Iris pigment epithelial cell (primary cell): Measurements from ENCODE around the gene GPX4.

ENCODE experiments used
- DNase-seq: peaks from one replicate; pipeline ENCODE4 v3.0.0-alpha.2; 2011; ENCODE audit warnings: low read depth

The GPX4 gene

DNA sequence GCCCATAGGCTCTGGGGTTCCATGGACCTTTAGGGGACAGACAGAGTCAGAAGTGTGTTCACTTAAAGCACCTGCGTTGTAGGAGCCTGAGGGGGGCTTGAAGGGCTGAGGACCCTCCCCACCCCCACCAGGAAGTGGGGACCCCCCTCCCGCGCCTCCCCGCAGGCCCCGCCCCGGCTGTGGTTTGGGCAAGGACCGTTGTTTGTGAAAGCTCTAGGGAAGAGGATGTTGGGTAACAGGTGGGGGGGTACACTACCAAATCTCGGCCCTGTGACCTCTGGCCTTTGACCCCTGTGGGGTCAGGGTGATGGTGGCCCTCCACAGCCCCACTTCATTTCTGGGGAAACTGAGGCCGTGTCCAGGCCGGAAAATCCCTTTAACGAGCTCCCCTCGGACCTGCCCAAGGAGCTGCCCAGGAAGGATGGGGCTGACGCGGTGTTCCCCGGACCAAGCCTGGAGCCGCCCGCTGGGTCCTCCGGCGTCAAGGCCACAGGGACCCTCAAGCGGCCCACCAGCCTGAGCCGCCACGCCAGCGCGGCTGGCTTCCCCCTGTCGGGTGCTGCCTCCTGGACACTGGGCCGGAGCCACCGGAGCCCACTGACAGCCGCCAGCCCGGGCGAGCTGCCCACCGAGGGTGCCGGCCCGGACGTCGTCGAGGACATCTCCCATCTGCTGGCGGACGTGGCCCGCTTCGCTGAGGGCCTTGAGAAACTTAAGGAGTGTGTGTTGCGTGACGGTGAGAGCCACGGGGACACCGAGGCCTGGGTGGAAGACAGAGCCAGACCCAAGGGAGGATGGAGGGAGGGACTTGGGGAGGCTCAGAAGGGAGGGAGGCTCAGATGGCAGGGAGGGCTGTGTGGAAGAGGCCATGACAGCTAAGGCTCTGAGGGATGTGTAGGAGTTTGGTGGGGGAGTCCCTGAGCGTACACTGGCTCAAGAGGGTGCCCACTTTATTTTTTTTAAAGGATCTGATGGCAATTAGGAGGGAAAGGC, 35.5 kb upstream of the GPX4 start:
- DNase-seq = no peak

DNA sequence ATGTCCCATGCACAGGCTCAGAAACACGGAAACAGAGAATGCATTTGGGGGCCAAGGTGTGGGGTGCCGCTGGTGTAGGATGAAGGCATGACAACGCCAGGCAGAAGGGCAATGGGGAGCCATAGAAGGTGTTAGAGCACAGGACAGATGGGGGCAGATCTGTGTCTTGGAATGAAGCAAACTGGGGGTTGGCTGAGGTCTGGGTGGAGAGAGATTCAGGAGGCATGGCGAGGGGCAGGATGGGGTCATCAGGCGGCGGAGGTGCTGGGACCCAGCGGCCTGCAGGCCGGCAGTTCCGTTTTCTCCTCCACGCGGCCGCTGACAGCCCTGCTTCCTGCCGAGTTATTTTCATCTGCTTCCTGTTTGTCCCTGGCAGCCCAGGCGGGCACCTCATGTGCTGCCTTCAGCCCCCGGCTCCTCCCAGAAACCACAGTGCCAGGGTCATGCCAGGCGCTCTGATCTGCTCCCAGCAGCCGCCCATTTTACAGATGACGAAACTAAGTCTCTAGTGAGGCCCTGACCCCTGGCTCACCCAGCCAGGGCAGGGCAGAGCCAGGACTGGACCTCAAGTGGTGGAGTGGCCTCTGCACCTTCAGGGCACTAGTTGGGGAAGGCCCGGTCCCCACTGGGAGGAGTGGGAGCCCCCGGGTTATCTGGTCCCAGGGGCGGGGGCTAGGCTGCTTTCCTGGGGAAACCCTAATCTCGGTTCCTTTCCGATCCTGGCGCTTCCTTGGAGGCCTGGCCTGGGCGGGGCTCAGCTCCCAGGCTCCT, 34.6 kb upstream of the GPX4 start:
- no peak for DNase-seq

DNA sequence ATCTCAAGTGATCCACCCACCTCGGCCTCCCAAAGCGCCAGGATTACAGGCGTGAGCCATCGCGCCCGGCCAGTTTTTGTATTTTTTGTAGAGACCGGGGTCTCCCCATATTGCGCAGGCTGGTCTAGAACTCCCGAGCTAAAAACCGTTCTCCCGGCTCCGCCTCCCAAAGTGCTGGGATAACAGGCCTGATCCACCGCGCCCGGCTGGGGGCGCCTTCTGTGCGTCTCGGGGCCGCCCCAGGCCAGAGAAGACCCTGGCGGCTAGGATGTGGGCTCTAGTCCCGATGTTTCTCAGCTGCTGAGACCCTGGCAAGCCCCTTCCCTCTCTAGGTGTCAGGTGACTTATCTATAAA, 33.2 kb upstream of the GPX4 start:
- no peak for DNase-seq

GRCh38 chr19:1070931-1071791, 32.6 kb upstream of the GPX4 start:
- DNase-seq = no peak

DNA sequence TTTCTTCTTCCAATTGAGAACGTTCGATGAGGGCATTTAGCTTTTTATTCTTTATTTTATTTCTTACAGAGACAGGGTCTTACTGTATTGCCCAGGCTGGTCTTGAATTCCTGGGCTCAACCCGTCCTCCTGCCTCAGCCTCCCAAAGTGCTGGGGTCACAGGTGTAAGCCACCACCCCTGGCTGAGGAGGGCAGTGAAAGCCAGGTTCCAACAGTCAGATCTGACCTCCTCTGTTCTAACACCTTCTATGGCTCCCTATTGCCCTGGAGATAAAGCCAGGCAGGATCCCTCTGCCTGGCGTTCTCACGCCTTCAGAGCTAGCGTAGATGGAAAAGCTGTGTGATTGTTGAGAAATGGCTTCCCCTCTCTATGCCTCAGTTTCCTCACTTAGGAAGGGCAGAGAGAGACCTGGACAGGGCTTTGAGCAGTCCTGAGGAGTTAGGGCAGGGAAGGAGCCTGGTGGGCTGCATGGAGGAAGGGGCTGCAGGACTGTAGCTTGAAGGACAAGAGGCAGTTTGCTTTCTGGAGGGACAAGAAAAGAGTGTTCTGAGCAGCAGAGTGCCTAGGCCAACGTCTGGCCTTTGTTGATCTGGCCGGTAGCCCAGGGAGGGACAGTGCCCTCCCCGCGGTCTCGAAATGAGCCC, 31.3 kb upstream of the GPX4 start:
- no peak for DNase-seq

DNA sequence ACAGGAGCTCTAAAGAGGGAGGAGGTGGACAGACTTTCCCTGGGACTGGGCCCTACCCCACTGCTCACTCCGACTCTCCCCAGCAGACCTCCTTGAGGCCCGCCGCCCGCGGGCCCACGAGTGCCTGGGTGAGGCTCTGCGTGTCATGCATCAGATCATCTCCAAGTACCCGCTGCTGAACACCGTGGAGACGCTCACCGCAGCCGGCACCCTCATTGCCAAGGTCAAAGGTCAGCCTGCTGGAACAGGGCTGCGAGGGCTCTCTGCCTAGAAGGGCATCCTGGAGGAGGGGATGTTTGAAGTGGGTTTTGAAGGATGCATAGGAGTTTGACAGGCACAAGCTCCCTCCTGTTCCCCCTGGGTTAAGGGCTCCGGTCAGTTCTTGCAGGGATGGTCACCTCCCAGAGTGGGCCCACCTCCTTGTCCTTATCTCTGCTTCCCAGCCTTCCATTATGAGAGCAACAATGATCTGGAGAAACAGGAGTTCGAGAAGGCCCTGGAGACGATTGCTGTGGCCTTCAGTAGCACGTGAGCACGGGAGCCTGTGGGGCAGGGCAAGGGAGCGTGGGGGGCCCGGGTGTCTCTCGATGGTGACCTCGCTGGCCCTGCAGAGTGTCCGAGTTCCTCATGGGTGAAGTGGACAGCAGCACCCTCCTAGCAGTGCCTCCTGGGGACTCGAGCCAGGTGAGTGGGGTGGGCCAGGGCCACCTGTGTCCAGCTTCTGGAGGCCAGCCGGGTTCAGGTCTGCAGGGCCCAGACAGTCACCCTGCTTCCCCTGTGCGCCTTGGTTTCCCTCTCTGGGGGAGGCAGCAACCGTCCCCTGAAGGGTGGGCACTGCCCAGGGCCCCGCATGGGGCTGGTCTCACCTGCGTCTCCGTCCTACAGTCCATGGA, 30.5 kb upstream of the GPX4 start:
- DNase-seq = no peak

DNA sequence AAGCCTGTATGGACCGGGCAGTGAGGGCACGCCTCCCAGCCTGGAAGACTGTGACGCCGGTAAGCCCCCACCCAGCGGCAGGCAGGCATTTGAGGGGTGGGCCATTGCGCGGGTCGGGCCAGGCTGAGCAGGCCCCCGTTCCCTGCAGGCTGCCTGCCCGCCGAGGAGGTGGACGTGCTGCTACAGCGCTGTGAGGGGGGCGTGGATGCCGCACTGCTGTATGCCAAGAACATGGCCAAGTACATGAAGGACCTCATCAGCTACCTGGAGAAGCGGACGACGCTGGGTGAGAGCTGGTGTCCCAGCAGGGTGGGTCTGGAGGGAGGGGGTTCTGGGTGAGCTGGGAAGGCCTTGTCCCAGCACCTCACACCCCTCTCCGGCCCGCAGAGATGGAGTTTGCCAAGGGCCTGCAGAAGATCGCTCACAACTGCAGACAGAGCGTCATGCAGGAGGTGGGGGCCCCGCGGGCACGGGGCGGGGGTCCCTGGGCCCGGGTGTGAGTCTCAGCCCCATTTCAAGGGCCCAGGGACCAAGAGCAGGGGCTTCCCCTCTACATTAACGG, 29.8 kb upstream of the GPX4 start:
- no peak for DNase-seq

DNA sequence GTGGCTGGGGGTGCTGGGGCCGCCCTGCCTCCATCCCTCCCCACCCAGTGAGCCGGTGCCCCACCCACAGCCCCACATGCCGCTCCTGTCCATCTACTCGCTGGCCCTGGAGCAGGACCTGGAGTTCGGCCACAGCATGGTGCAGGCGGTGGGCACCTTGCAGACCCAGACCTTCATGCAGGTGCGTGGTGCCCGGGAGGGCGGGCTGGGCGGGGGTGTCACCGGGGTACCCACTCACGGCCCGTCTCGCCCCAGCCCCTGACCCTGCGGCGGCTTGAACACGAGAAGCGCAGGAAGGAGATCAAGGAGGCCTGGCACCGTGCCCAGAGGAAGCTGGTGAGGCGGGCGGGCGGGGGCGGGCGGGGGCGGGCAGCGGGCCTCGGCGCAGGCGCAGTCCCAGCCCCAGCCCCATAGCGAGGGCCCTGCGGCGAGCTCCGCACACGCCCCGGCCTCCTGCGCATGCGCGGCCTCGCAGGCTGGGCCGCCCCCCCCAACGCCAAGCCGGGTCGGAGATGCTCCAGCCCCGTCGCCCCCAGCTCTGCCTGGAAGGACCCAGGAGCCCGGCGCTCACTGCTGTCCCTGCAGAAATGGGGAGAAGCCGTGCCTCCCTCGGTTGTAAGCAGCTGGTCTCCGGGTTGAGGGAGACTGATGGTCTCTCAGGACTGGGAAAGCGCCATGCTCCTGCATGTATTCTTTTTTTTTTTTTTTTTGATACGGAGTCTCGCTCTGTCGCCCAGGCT, 29.1 kb upstream of the GPX4 start:
- DNase-seq = no peak

DNA sequence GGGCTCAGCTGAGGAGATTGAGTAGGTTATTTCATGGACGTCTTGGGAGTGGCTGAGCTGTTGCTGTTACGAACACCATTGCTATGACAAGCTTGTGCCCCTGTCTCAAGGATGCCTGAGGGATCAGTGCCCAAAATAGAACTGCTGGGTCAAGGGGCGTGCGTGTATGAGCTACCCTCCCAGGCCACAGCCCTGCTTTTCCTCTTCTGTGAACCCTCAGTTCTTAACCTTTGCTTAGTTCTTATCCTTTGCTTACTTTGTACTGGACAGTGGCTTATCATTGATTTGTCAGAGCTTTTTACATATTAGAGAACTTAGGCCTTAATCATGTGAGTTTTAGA, 27.8 kb upstream of the GPX4 start:
- DNase-seq = no peak

GRCh38 chr19:1076951-1077350, 26.8 kb upstream of the GPX4 start:
- no peak for DNase-seq

DNA sequence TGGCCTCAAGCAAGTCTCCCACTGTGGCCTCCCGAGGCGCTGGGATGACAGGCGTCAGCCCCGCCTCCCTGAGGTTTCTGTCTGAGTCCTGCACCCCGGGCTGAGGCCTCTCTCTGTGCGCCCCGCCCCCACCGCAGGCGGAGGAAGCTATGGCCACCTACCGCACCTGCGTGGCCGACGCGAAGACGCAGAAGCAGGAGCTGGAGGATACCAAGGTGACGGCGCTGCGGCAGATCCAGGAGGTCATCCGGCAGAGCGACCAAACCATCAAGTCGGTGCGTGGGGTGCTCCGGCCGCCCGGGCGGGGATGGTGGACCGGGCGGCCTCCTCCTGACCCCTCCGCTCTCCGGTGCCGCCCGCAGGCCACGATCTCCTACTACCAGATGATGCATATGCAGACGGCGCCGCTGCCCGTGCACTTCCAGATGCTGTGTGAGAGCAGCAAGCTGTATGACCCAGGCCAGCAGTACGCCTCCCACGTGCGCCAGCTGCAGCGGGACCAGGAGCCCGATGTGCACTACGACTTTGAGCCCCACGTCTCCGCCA, 24.2 kb upstream of the GPX4 start:
- no peak for DNase-seq

GRCh38 chr19:1080360-1081161, 23.2 kb upstream of the GPX4 start:
- no peak for DNase-seq

DNA sequence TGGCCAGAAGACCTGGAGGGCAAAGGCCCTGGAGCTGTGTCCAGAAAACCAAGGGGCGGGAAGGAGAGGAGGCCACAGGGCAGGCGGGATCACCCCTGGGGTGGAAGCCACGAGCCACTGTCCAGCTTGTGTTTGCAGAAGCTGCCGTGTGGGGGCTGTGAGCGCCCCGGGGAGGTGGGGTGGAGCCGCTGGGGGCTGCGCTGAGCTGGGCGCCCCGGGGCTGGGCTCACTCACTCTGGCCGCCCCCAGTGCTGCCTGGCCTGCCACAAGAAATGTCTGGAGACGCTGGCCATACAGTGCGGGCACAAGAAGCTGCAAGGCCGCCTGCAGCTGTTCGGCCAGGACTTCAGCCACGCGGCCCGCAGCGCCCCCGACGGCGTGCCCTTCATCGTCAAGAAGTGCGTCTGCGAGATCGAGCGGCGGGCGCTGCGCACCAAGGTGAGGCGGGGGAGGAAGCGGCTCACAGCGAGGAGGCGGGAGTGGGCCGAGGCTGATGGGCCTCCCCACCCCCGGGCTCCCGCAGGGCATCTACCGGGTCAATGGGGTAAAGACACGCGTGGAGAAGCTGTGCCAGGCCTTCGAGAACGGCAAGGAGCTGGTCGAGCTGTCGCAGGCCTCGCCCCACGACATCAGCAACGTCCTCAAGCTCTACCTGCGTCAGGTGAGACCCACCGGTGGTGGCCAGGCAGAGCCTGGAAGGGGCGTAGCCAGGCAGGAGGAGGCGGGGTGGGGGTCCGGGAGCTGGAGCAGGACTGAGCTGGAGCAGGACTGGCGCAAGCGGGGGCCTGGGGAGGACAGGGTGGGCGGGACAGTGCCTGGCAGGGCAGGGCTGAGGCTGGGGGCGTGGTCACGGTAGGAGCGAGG, 22.3 kb upstream of the GPX4 start:
- no peak for DNase-seq

- DNase-seq = peak; percentile 53
Observed at GRCh38 chr19:1082165-1082927, 21.4 kb upstream of the GPX4 start.

DNA sequence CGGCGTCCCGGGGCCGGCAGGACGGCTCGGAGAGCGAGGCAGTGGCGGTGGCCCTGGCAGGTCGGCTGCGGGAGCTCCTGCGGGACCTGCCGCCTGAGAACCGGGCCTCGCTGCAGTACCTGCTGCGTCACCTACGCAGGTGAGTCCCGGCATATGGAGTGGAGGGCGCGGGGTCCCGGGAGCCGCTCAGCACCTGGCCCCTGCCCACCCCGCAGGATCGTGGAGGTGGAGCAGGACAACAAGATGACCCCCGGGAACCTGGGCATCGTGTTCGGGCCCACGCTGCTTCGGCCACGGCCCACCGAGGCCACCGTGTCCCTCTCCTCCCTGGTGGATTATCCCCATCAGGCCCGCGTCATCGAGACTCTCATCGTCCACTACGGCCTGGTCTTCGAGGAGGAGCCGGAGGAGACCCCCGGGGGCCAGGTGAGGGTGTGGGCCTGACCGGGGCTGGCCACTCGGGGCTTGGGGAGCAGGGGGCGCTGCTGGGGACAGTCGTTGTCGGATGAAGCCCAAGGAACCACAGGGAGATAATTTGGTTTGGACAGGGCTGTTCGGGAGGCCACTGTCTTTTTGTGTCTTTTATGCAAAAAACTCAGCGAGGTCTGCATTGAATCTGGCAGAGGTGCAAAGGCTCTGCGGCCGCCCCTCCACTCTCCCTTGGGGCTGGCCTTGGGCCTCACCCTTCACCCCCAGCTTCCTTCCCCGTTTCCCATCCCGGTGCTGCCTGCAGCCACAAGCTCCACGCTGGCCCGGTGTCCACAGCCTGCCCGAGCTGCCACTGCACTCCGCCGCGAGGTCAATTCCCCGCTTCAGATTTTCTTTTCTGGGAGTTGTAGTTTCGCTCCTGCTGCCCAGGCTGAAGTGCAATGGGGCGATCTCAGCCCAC, 20.6 kb upstream of the GPX4 start:
- DNase-seq = no peak
